PC-3 (cell line): Measurements from ENCODE around the gene TBL3.

ENCODE experiments used
- EZH2 ChIP-seq: fragments of 300-600 bp; sonication (generic); IDR thresholded peaks from one replicate; pipeline ENCODE4 v1.6.1; 2017; ENCODE audit warnings: antibody characterized with exemption, mild to moderate bottlenecking, low read length; ENCODE audit not compliant: unreplicated experiment
- TF ChIP-seq, protein P1 (sequence below): fragments of 300-600 bp; sonication (generic); conservative IDR thresholded peaks from 2 replicates; pipeline ENCODE4 v1.5.1; 2017; ENCODE audit warnings: antibody characterized with exemption, low read depth, mild to moderate bottlenecking, low read length

DNA sequence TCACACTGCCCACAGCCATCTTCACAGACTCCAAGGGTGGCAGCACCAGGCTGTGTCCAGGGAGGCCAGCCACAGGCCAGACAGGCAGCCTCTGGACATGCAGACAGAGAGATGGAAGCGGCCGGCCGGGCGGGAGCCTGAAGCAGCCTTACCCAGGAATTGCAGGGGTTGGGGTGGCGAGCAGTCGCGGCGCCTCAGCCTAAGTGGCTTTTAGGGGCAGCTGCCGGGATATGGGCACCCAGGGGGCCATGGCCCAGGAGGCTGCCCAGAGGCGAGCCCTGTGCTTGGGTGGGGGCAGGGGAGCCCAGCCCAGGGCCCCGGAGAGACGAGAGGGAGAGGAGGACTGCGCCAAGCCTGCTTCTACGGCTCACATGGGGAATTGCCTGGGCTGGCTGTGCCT lies 53.4 kb downstream of the TBL3 start:
- TF ChIP-seq, protein P1, sequence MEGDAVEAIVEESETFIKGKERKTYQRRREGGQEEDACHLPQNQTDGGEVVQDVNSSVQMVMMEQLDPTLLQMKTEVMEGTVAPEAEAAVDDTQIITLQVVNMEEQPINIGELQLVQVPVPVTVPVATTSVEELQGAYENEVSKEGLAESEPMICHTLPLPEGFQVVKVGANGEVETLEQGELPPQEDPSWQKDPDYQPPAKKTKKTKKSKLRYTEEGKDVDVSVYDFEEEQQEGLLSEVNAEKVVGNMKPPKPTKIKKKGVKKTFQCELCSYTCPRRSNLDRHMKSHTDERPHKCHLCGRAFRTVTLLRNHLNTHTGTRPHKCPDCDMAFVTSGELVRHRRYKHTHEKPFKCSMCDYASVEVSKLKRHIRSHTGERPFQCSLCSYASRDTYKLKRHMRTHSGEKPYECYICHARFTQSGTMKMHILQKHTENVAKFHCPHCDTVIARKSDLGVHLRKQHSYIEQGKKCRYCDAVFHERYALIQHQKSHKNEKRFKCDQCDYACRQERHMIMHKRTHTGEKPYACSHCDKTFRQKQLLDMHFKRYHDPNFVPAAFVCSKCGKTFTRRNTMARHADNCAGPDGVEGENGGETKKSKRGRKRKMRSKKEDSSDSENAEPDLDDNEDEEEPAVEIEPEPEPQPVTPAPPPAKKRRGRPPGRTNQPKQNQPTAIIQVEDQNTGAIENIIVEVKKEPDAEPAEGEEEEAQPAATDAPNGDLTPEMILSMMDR = no peak
- TF ChIP-seq EZH2 = no peak
